ENCODE data around the gene CCDC14. TPM values are rescaled to one million over a fixed set of nuclear protein-coding genes. Genes with fewer than 3 reads are reported as not detected.

CCDC14 gene
- total RNA-seq, 2 donors from 2014 or later = 69.5 to 70.1 TPM

DNA sequence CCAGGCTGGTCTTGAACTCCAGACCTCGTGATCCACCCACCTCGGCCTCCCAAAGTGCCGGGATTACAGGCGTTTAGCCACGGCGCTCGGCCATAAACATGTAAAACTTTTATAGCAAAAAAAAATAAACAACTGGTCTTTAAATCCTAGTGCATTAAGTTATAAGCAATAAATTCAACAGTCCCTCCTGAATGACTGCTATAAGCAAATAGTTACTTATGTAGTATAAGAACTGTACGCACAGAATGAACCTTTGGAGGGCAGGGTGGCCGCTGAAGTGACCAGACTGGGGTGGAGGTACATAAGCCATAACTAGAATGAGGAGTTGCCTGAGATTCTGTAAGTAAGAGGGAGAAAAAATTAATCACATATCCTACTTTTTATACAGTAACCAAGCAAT lies 12.6 kb downstream of the CCDC14 start:
- H3K4me3 ChIP-seq = no peak overlapping the region
- no peaks in the 10 kb centered on the region for H3K4me1 ChIP-seq
- no peaks in the 10 kb centered on the region for H3K27me3 ChIP-seq
- no peak overlapping the region for H3K27ac ChIP-seq
- H3K9me3 ChIP-seq = no peaks in the 10 kb centered on the region
- no peak overlapping the region for H3K9ac ChIP-seq (ENCODE audit: low read depth in 2 of 2, low read length in 2 of 2)
- intact Hi-C loops (cut with DNase I) = no loop called here
- TF ChIP-seq, protein P1, sequence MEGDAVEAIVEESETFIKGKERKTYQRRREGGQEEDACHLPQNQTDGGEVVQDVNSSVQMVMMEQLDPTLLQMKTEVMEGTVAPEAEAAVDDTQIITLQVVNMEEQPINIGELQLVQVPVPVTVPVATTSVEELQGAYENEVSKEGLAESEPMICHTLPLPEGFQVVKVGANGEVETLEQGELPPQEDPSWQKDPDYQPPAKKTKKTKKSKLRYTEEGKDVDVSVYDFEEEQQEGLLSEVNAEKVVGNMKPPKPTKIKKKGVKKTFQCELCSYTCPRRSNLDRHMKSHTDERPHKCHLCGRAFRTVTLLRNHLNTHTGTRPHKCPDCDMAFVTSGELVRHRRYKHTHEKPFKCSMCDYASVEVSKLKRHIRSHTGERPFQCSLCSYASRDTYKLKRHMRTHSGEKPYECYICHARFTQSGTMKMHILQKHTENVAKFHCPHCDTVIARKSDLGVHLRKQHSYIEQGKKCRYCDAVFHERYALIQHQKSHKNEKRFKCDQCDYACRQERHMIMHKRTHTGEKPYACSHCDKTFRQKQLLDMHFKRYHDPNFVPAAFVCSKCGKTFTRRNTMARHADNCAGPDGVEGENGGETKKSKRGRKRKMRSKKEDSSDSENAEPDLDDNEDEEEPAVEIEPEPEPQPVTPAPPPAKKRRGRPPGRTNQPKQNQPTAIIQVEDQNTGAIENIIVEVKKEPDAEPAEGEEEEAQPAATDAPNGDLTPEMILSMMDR (IDR thresholded peaks at IDR 0.05) = no peak
- DNase-seq = no peak
- no peaks in the 10 kb centered on the region for H3K36me3 ChIP-seq

DNA sequence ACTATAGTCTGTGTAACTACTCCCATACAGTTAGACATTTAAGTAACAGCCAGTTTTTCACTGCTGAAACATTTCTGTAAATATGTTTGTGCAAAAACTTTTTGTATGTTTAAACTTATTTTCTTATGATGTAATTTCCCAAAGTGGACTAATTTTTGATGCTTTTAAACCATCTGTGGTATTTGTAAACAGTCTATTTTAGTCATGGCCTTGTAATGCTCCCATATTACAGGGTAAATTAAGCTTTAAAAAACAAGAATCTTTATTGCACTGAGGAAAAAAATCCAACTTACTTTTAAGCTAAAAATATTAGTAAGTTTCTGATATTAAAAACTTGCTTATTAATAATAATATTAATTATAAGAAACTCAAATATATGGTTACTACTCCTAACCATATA lies 13.5 kb downstream of the CCDC14 start:
- Histone ChIP-seq H3K9me3 (no peaks in the 10 kb centered on the region), H3K4me1 (no peaks in the 10 kb centered on the region), H3K27me3 (no peaks in the 10 kb centered on the region), H3K4me3 (no peak overlapping the region), H3K36me3 (no peaks in the 10 kb centered on the region), H3K27ac (no peak overlapping the region), H3K9ac (ENCODE audit: low read depth in 2 of 2, low read length in 2 of 2) (no peak overlapping the region)
- no peak for DNase-seq
- intact Hi-C loops (cut with DNase I) = no loop called here
- TF ChIP-seq, protein P1 (IDR thresholded peaks at IDR 0.05) = no peak

DNA sequence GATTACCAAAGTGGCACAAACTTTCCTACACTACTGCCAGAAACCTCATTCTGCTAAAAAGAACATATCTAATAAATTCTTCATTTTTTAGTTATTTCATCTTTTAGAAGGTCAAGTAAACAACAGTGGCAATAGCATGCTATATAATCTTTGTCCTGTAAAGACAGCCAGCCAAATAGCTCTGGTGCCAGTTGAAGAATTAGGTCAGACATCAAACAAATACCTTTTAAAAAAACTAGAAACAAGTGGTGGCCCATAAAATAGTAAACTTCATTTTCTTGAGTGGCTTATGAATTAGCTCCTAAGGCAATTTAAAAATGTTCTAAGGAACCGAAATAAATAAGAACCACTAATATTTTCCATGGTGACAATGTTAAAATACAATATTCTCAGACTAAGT lies 19.5 kb downstream of the CCDC14 start:
- Histone ChIP-seq H3K27ac (no peak overlapping the region), H3K4me1 (no peaks in the 10 kb centered on the region), H3K9ac (ENCODE audit: low read depth in 2 of 2, low read length in 2 of 2) (no peak overlapping the region), H3K27me3 (no peaks in the 10 kb centered on the region), H3K4me3 (no peak overlapping the region), H3K9me3 (no peaks in the 10 kb centered on the region), H3K36me3 (no peaks in the 10 kb centered on the region)
- intact Hi-C loops (cut with DNase I) = no loop called here
- no peak for DNase-seq
- TF ChIP-seq, protein P1 (IDR thresholded peaks at IDR 0.05) = no peak

DNA sequence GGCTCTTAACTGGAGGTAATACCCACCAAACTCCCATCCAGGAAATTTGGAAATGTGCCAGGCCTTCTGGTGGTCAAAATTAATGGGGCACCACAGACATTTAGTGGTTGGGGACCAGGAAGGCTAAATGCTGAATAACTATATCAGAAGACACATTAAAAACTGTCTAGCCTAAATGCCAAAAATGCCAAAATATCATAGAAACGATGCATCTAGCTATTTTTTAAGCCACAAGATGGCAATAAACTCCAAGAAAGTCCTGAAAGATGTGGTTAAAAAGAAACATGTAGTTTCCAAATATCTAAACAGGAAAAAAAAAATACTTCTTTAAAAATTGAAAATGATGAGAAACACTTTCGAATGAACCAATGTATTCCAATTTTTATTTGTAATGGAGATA lies 19.9 kb downstream of the CCDC14 start:
- Histone ChIP-seq H3K9me3 (no peaks in the 10 kb centered on the region), H3K36me3 (no peaks in the 10 kb centered on the region), H3K9ac (ENCODE audit: low read depth in 2 of 2, low read length in 2 of 2) (no peak overlapping the region), H3K4me3 (no peak overlapping the region), H3K27me3 (no peaks in the 10 kb centered on the region), H3K27ac (no peak overlapping the region), H3K4me1 (no peaks in the 10 kb centered on the region)
- intact Hi-C loops (cut with DNase I) = no loop called here
- TF ChIP-seq, protein P1 (IDR thresholded peaks at IDR 0.05) = no peak
- DNase-seq = no peak

DNA sequence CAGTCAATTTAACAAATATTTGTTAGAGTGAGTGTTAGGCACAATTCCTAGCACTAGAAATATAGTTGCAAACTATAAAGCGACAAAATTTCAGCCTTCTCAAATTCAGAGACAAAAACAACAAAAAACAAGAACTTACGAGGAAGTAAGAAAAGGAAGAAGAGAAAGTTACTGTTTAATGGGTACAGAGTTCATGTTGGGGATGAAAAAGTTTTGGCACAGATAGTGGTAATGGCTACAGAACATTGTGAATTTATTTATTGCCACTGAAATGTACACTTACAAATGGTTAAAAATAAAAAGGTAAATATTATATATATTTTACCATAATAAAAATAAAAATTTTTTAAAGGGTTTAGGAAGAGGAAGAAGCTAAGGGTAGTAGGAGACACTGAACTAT lies 21.3 kb downstream of the CCDC14 start:
- intact Hi-C loops (cut with DNase I) = no loop called here
- no peak overlapping the region for H3K27ac ChIP-seq
- H3K9ac ChIP-seq (ENCODE audit: low read depth in 2 of 2, low read length in 2 of 2) = no peak overlapping the region
- TF ChIP-seq, protein P1 (IDR thresholded peaks at IDR 0.05) = no peak
- no peak for DNase-seq
- no peak overlapping the region for H3K4me3 ChIP-seq
- H3K4me1 ChIP-seq = no peaks in the 10 kb centered on the region
- H3K27me3 ChIP-seq = no peaks in the 10 kb centered on the region
- H3K36me3 ChIP-seq = no peaks in the 10 kb centered on the region
- H3K9me3 ChIP-seq = no peaks in the 10 kb centered on the region

DNA sequence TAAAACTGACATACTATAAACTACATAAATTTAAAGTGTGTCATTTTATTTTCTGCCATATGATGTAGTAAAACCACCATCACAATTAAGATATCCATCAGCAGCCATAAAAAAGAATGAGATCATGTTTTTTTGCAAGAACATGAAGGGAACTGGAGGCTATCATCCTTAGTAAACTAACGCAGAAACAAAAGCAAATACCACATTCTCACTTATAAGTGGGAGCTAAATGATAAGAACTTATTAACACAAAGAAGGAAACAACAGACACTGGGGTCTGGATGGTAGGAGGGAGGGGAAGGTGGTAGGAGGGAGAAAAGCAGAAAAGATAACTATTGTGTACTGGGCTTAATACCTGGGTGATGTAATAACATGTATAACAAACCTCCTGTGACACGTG lies 24.6 kb downstream of the CCDC14 start:
- intact Hi-C loops (cut with DNase I) = no loop called here
- DNase-seq = no peak
- TF ChIP-seq, protein P1 (IDR thresholded peaks at IDR 0.05) = no peak

More for the DNA sequence above, 24.6 kb downstream of the CCDC14 start:
- Histone ChIP-seq H3K4me3 (no peak overlapping the region), H3K4me1 (no peaks in the 10 kb centered on the region), H3K9me3 (no peaks in the 10 kb centered on the region), H3K27me3 (no peaks in the 10 kb centered on the region), H3K27ac (no peak overlapping the region), H3K36me3 (no peaks in the 10 kb centered on the region), H3K9ac (ENCODE audit: low read depth in 2 of 2, low read length in 2 of 2) (no peak overlapping the region)
